Body of pancreas (tissue), 4 donors: ENCODE results near the gene CTSG. TPM values are rescaled to one million over a fixed set of nuclear protein-coding genes. Genes with fewer than 3 reads are reported as not detected.
"Not testable (repeated sequence)": the region's sequence is repeated elsewhere in the genome, so short reads cannot be mapped to it uniquely, and the experiment has no call there.

Source experiments
- ATAC-seq: fragments of 150-250 bp; one replicate; pipeline ENCODE4 v1.9.1; 2016
- DNase-seq, 4 donors: peaks; one replicate each; pipeline ENCODE4 v3.0.0-alpha.2; 2019
- H3K27ac ChIP-seq, 4 donors: fragments of 200-600 bp; sonication (generic); 1 replicate in 3 of 4; 2 replicates in 1 of 4; pipeline versions ENCODE4 v1.5.1 to v1.6.1; 2016 to 2019; ENCODE audit warnings: mild to moderate bottlenecking in 1 of 4, mixed read lengths in 1 of 4, moderate library complexity in 1 of 4
- H3K27me3 ChIP-seq, 2 donors: fragments of 200-600 bp; sonication (generic); one replicate each; pipeline ENCODE4 v1.6.0; 2016; ENCODE audit warnings: mild to moderate bottlenecking in 1 of 2
- H3K36me3 ChIP-seq, 2 donors: fragments of 200-600 bp; sonication (generic); replicated peaks in 1 of 2; 2 replicates each; pipeline ENCODE4 v1.5.1; 2016; ENCODE audit warnings: low read depth in 2 of 2; ENCODE audit not compliant: insufficient read depth in 1 of 2
- H3K4me1 ChIP-seq: fragments of 200-600 bp; sonication (generic); one replicate; pipeline ENCODE4 v1.6.0; 2016
- H3K4me3 ChIP-seq, 2 donors: fragments of 200-600 bp; sonication (generic); 1 replicate in 1 of 2; 2 replicates in 1 of 2; pipeline ENCODE4 v1.5.1; 2016 to 2019
- H3K9me3 ChIP-seq, 3 donors: fragments of 200-600 bp; sonication (generic); 1 replicate in 2 of 3; 2 replicates in 1 of 3; pipeline ENCODE4 v1.5.1; 2016
- POLR2A ChIP-seq, 3 donors: fragments of 450-650 bp; IDR thresholded peaks; one replicate each; pipeline ENCODE4 v1.6.1; 2016; ENCODE audit warnings: antibody characterized with exemption in 3 of 3, mild to moderate bottlenecking in 2 of 3
- WGBS, 2 donors: methylation state at CpG; one replicate each; pipeline ENCODE4 v1.1.5; 2017; 5-methylcytosine and 5-hydroxymethylcytosine counted together
- intact Hi-C: fragments of 100-400 bp; cut with DNase I; formaldehyde crosslinking; loops from one replicate; pipeline ENCODE4 v1.15.1; 2023
- total RNA-seq, 2 donors: library from RNA; depleted of rRNA; stranded (reverse); fragments of >200 nt; gene quantifications; one replicate each; pipeline ENCODE4 v1.1.0, GENCODE V29; 2016
- TF ChIP-seq, protein P1 (sequence below), 7 experiments: fragments of 450-650 bp in 4 of 7; fragments of 200-600 bp in 3 of 7; sonication (generic) in 3 of 7; IDR thresholded peaks; one replicate each; pipeline ENCODE4 v1.5.1; 2016 to 2019; ENCODE audit warnings: antibody characterized with exemption in 7 of 7

CTSG gene
- total RNA-seq, 2 donors from 2014 or later: not detected

DNA sequence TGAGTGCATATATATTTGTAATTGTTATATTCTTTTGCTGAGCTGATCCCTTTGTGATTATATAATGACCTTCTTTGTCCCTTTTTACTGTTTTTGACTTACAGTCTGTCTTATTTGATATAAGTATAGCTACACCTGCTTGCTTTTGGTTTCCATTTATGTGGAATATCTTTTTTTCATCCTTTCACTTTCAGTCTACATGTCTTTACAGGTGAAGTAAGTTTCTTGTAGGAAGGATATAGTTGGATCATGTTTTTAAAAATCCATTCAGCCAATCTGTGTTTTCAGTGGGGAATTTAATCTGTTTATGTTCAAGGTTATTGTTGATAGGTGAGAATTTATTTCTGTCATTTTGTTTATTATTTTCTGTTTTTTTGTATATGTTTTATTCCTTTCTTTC is 21.4 kb upstream of the CTSG start:
- ATAC-seq (no peak), DNase-seq (no peak)
- Histone ChIP-seq H3K9me3 (peaks cover 0 to 12% (median 0%) of the 10 kb centered on the region in 3 donors), H3K4me3 (no peak overlapping the region), H3K4me1 (no peaks in the 10 kb centered on the region), H3K36me3 (no peaks in the 10 kb centered on the region), H3K27ac (no peak overlapping the region), H3K27me3 (no peaks in the 10 kb centered on the region)
- intact Hi-C loops: no loop called here
- TF ChIP-seq, protein P1, sequence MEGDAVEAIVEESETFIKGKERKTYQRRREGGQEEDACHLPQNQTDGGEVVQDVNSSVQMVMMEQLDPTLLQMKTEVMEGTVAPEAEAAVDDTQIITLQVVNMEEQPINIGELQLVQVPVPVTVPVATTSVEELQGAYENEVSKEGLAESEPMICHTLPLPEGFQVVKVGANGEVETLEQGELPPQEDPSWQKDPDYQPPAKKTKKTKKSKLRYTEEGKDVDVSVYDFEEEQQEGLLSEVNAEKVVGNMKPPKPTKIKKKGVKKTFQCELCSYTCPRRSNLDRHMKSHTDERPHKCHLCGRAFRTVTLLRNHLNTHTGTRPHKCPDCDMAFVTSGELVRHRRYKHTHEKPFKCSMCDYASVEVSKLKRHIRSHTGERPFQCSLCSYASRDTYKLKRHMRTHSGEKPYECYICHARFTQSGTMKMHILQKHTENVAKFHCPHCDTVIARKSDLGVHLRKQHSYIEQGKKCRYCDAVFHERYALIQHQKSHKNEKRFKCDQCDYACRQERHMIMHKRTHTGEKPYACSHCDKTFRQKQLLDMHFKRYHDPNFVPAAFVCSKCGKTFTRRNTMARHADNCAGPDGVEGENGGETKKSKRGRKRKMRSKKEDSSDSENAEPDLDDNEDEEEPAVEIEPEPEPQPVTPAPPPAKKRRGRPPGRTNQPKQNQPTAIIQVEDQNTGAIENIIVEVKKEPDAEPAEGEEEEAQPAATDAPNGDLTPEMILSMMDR (IDR thresholded peaks at IDR 0.05): no peak
- TF ChIP-seq POLR2A (IDR thresholded peaks at IDR 0.05): no peak

DNA sequence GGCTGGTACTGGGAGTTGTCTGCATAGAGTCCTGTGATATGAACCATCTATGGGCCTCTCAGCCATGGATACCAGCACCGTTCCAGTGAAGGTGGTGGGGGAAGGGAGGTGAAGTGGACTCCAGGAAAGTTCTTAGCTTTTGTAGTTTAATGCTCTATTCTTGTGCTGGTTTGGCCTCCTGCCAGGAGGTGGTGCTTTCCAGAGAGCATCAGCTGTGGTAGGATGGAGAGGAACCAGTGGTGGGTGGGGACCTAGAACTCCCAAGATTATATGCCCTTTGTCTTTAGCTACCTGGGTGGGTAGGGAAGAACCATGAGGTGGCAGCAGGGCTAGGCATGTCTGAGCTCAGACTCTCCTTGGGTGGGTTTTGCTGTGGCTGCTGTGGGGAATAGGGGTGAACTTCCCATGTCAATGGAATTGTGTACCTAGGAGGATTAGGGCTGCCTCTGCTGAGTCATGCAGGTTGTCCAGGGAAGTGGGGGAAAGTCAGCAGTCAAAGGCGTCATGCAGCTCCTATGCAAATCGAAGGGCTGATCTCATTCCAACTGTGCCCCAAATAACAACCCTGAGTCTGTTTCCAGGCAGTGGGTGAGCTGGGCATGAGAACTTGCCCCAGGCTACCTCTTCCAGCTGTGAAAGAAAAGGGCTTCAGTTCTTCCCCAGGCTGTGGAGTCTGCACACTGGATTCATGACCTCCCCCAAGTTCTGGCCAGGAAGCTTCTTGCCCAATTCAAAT is 19.2 kb upstream of the CTSG start:
- WGBS, 2 donors: 64 to 86% methylated on average over 3 of the region's 3 CpGs
- H3K27ac ChIP-seq: no peak overlapping the region
- no peaks in the 10 kb centered on the region for H3K4me1 ChIP-seq
- TF ChIP-seq, protein P1 (IDR thresholded peaks at IDR 0.05): no peak
- no peak for TF ChIP-seq POLR2A (IDR thresholded peaks at IDR 0.05)
- H3K4me3 ChIP-seq: no peak overlapping the region
- no peak for ATAC-seq
- H3K27me3 ChIP-seq: no peaks in the 10 kb centered on the region
- H3K9me3 ChIP-seq: peaks cover 0 to 12% (median 0%) of the 10 kb centered on the region in 3 donors
- H3K36me3 ChIP-seq: no peaks in the 10 kb centered on the region
- intact Hi-C loops: no loop called here
- no peak for DNase-seq

DNA sequence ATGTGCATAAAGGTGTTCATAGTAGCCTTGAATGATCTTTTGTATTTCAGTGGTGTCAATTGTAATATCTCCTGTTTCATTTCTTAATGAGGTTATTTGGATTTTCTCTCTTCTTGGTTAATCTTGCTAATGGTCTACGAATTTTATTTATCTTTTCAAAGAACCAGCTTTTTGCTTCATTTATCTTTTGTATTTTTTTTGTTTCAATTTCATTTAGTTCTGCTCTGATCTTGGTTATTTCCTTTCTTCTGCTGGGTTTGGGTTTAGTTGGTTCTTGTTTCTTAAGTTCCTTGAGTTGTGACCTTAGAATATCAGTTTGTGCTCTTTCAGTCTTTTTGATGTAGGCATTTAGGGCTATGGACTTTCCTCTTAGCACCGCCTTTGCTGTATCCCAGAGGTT is 15.0 kb upstream of the CTSG start:
- H3K27me3 ChIP-seq, DNase-seq, H3K36me3 ChIP-seq, H3K4me1 ChIP-seq, H3K4me3 ChIP-seq, intact Hi-C loops, H3K27ac ChIP-seq, ATAC-seq: not testable (repeated sequence)
- H3K9me3 ChIP-seq: peaks cover 0 to 11% (median 0%) of the 10 kb centered on the region in 3 donors
- WGBS, 2 donors: 55 to 63% methylated on average over 2 of the region's 2 CpGs

DNA sequence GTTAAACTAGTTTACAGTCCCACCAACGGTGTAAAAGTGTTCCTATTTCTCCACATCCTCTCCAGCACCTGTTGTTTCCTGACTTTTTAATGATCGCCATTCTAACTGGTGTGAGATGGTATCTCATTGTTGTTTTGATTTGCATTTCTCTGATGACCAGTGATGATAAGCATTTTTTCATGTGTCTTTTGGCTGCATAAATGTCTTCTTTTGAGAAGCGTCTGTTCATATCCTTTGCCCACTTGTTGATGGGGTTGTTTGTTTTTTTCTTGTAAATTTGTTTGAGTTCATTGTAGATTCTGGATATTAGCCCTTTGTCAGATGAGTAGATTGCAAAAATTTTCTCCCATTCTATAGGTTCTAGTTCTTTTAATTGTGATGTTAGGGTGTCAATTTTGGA is 8.4 kb upstream of the CTSG start:
- H3K9me3 ChIP-seq, H3K4me3 ChIP-seq, DNase-seq, H3K36me3 ChIP-seq, ATAC-seq, H3K4me1 ChIP-seq, intact Hi-C loops, H3K27ac ChIP-seq, H3K27me3 ChIP-seq: not testable (repeated sequence)
- WGBS, 2 donors: 81 to 82% methylated on average over 1 to 3 of the region's 3 CpGs

DNA sequence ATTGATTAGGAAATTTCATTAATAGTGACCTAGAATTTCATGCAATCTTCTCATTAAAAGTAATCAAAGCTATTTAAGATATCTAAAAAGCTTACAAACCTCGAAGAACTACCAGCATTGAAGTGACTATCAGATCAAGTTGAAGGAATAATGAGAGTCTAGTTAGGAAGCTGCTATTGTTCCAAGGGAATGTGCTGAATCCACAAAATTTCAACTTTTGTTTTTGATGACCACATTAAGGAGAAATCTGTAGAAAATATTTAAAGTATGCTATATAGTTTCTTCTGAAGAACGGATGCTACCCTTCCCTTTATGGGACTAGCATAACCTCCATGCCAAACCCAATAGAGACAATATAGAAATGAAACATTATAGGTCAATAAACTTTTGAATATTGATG is 2.5 kb upstream of the CTSG start:
- Histone ChIP-seq H3K27me3 (no peaks in the 10 kb centered on the region), H3K36me3 (no peaks in the 10 kb centered on the region), H3K4me1 (no peaks in the 10 kb centered on the region), H3K27ac (no peak overlapping the region), H3K9me3 (no peaks in the 10 kb centered on the region), H3K4me3 (no peak overlapping the region)
- WGBS, 2 donors: 64 to 68% methylated on average over 2 of the region's 2 CpGs
- ATAC-seq (no peak), DNase-seq (no peak)
- no peak for TF ChIP-seq POLR2A (IDR thresholded peaks at IDR 0.05)
- intact Hi-C loops: no loop called here

DNA sequence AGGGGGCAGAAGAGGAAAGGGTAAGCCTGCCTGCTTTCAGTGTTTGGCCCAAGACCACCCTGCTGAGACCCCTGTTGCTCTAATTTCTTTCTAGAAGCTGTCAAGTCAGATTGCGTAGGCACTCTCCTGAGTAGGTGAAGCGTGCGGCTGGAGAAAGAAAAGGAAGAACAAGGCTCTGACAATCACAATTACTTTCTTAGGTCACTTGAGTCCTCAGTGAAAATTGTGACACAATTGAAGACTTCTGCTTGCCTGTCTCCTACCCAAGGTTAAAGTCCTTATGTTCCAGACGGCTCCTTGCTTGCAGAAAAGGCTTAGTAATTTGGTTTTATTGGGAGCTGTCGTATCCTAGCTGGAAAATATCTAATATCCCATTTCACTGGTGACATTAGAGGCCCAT is 721 bp upstream of the CTSG start:
- Histone ChIP-seq H3K9me3 (no peaks in the 10 kb centered on the region), H3K27ac (no peak overlapping the region), H3K27me3 (no peaks in the 10 kb centered on the region), H3K36me3 (no peaks in the 10 kb centered on the region), H3K4me3 (no peak overlapping the region), H3K4me1 (no peaks in the 10 kb centered on the region)
- intact Hi-C loops: no loop called here
- whole genome bisulfite sequencing, 2 donors: 63 to 77% methylated on average over 5 of the region's 5 CpGs
- ATAC-seq (no peak), DNase-seq (no peak)
- TF ChIP-seq, protein P1 (IDR thresholded peaks at IDR 0.05): no peak
- TF ChIP-seq POLR2A (IDR thresholded peaks at IDR 0.05): no peak
